CD14-positive monocyte (primary cell): ENCODE measurements around the gene MKNK1. TPM values are rescaled to one million over a fixed set of nuclear protein-coding genes. Genes with fewer than 3 reads are reported as not detected.

Experiments used
- DNase-seq, 3 donors: peaks; one replicate each; pipeline ENCODE4 v3.0.0-alpha.2; 2011 to 2022
- H2AFZ ChIP-seq: 2 replicates; pipeline ENCODE4 v1.6.0; 2012; ENCODE audit warnings: mild to moderate bottlenecking, low read depth, low read length, inconsistent platforms; ENCODE audit not compliant: insufficient read depth, poor library complexity, severe bottlenecking
- H3K27ac ChIP-seq, 2 donors: 1 replicate in 1 of 2; 2 replicates in 1 of 2; pipeline ENCODE4 v1.5.1; 2012 to 2013; ENCODE audit warnings: low read length in 2 of 2, control low read depth in 1 of 2, inconsistent platforms in 1 of 2, low read depth in 1 of 2, mild to moderate bottlenecking in 1 of 2
- H3K27me3 ChIP-seq, 2 donors: one replicate each; pipeline versions ENCODE4 v1.6.0 to v1.6.1; 2011 to 2013; ENCODE audit warnings: low read length in 2 of 2; ENCODE audit not compliant: control insufficient read depth in 2 of 2, insufficient read depth in 2 of 2
- H3K36me3 ChIP-seq, 2 donors: replicated peaks in 1 of 2; 1 replicate in 1 of 2; 2 replicates in 1 of 2; pipeline versions ENCODE4 v1.5.1 to v1.6.1; 2012 to 2013; ENCODE audit warnings: low read length in 2 of 2, control low read depth in 1 of 2, inconsistent platforms in 1 of 2, mild to moderate bottlenecking in 1 of 2; ENCODE audit not compliant: insufficient read depth in 2 of 2, control insufficient read depth in 1 of 2
- H3K4me1 ChIP-seq, 2 donors: 1 replicate in 1 of 2; 2 replicates in 1 of 2; pipeline versions ENCODE4 v1.5.1 to v1.6.1; 2012 to 2013; ENCODE audit warnings: low read length in 2 of 2, control low read depth in 1 of 2, inconsistent platforms in 1 of 2, mild to moderate bottlenecking in 1 of 2, moderate library complexity in 1 of 2; ENCODE audit not compliant: insufficient read depth in 2 of 2, control insufficient read depth in 1 of 2
- H3K4me2 ChIP-seq: replicated peaks from 2 replicates; pipeline ENCODE3; 2012; ENCODE audit warnings: low read length, moderate library complexity, mild to moderate bottlenecking; ENCODE audit not compliant: poor library complexity, severe bottlenecking; ENCODE audit errors: extremely low read depth
- H3K4me3 ChIP-seq, 3 experiments: fragments of 200-600 bp in 1 of 3; sonication (generic) in 1 of 3; replicated peaks in 1 of 3; 1 replicate in 2 of 3; 2 replicates in 1 of 3; pipeline ENCODE4 v1.5.1; 2011 to 2013; ENCODE audit warnings: low read length in 3 of 3, mild to moderate bottlenecking in 3 of 3, control low read depth in 2 of 3, low read depth in 2 of 3, inconsistent platforms in 1 of 3, moderate library complexity in 1 of 3
- H3K79me2 ChIP-seq: 2 replicates; pipeline ENCODE4 v1.6.0; 2012; ENCODE audit warnings: mild to moderate bottlenecking, control low read depth, inconsistent platforms, low read length, moderate library complexity; ENCODE audit not compliant: insufficient read depth
- H3K9ac ChIP-seq: 2 replicates; pipeline ENCODE4 v1.6.0; 2017; ENCODE audit warnings: low read length, mild to moderate bottlenecking; ENCODE audit not compliant: insufficient read depth, poor library complexity, severe bottlenecking
- H3K9me3 ChIP-seq, 2 donors: replicated peaks in 1 of 2; 1 replicate in 1 of 2; 2 replicates in 1 of 2; pipeline versions ENCODE4 v1.5.1 to v1.6.1; 2012 to 2013; ENCODE audit warnings: low read length in 2 of 2, control low read depth in 1 of 2; ENCODE audit not compliant: control insufficient read depth in 1 of 2, insufficient read depth in 1 of 2
- H4K20me1 ChIP-seq: 2 replicates; pipeline ENCODE4 v1.6.0; 2012; ENCODE audit warnings: mild to moderate bottlenecking, low read length, control low read depth, moderate library complexity; ENCODE audit not compliant: insufficient read depth
- H3K27ac Mint-ChIP-seq, 7 donors: one replicate each; pipeline ENCODE4 v1.8.0; 2020; ENCODE audit warnings: mild to moderate bottlenecking in 7 of 7, mixed read lengths in 7 of 7, moderate library complexity in 6 of 7, inconsistent platforms in 2 of 7
- H3K27me3 Mint-ChIP-seq, 3 donors: one replicate each; pipeline ENCODE4 v1.8.0; 2021 to 2022; ENCODE audit warnings: low read depth in 3 of 3, mild to moderate bottlenecking in 3 of 3, mixed read lengths in 3 of 3, moderate library complexity in 3 of 3, inconsistent platforms in 1 of 3
- H3K36me3 Mint-ChIP-seq, 2 donors: one replicate each; pipeline ENCODE4 v1.8.0; 2020; ENCODE audit warnings: mixed read lengths in 2 of 2, inconsistent platforms in 1 of 2, mild to moderate bottlenecking in 1 of 2
- H3K4me1 Mint-ChIP-seq: one replicate; pipeline ENCODE4 v1.8.0; 2020; ENCODE audit warnings: mild to moderate bottlenecking, mixed read lengths
- H3K4me3 Mint-ChIP-seq, 2 donors: one replicate each; pipeline ENCODE4 v1.8.0; 2020; ENCODE audit warnings: mild to moderate bottlenecking in 2 of 2, mixed read lengths in 2 of 2, moderate library complexity in 1 of 2
- H3K9me3 Mint-ChIP-seq, 7 donors: one replicate each; pipeline ENCODE4 v1.8.0; 2020 to 2022; ENCODE audit warnings: mixed read lengths in 7 of 7, mild to moderate bottlenecking in 6 of 7, moderate library complexity in 6 of 7, inconsistent platforms in 2 of 7
- CTCF ChIP-seq: fragments of 200-600 bp; IDR thresholded peaks from one replicate; pipeline ENCODE4 v1.8.0; 2022; ENCODE audit warnings: antibody characterized with exemption, mild to moderate bottlenecking
- WGBS: methylation state at CpG from one replicate; pipeline ENCODE4 v1.1.5; 2013; ENCODE audit warnings: missing lambda C conversion rate; ENCODE audit not compliant: insufficient coverage; 5-methylcytosine and 5-hydroxymethylcytosine counted together
- intact Hi-C, 2 donors: fragments of 100-400 bp; cut with micrococcal nuclease; formaldehyde crosslinking; loops; one replicate each; pipeline versions ENCODE4 v1.15.0 to v1.15.1; 2023
- polyA plus RNA-seq, 3 donors: library from polyadenylated mRNA; depleted of rRNA in 1 of 3; unstranded in 2 of 3; stranded (reverse) in 1 of 3; fragments of 300-500 nt in 2 of 3; fragments of >200 nt in 1 of 3; fragmentation: Illumina TruSeq in 2 of 3; gene quantifications; 1 replicate in 2 of 3; 2 replicates in 1 of 3; pipeline ENCODE4 v1.2.3, GENCODE V29; 2012 to 2021

Gene MKNK1
- polyA plus RNA-seq, 3 donors, result 38.2 to 144 (median 38.6) TPM

- Histone ChIP-seq H3K4me3 (no peak overlapping the region), H3K79me2 (no peaks in the 10 kb centered on the region), H3K9me3 (no peaks in the 10 kb centered on the region), H3K27ac (no peak overlapping the region), H3K27me3 (peaks cover 4 to 36% of the 10 kb centered on the region in 2 donors), H4K20me1 (no peaks in the 10 kb centered on the region), H3K9ac (no peak overlapping the region), H2AFZ (no peak overlapping the region), H3K4me2 (no peak overlapping the region), H3K36me3 (no peaks in the 10 kb centered on the region), H3K4me1 (no peaks in the 10 kb centered on the region)
- intact Hi-C loops, result no loop called here
- Mint-ChIP-seq H3K27ac (no peak overlapping the region), H3K36me3 (no peaks in the 10 kb centered on the region), H3K27me3 (peaks cover 20 to 53% (median 42%) of the 10 kb centered on the region in 3 donors), H3K4me3 (peak overlapping the region in 1 of 2 donors; percentile 28), H3K9me3 (no peaks in the 10 kb centered on the region), H3K4me1 (peaks cover 10% of the 10 kb centered on the region)
- WGBS, result 87% methylated on average over 4 of the region's 4 CpGs
- TF ChIP-seq CTCF, result no peak
- no peak for DNase-seq
Observed at GRCh38 chr1:46517932-46518498, 86.1 kb downstream of the MKNK1 start.

GRCh38 chr1:46517010-46517600 is 87.0 kb downstream of the MKNK1 start:
- no peaks in the 10 kb centered on the region for H3K9me3 Mint-ChIP-seq
- no peak overlapping the region for H3K9ac ChIP-seq
- no peak overlapping the region for H3K4me2 ChIP-seq
- no peak overlapping the region for H2AFZ ChIP-seq
- 30% methylated on average over 6 of the region's 10 CpGs for WGBS
- no peaks in the 10 kb centered on the region for H3K9me3 ChIP-seq
- H3K4me1 ChIP-seq, result no peaks in the 10 kb centered on the region
- H4K20me1 ChIP-seq, result no peaks in the 10 kb centered on the region
- H3K79me2 ChIP-seq, result no peaks in the 10 kb centered on the region
- no peaks in the 10 kb centered on the region for H3K36me3 ChIP-seq
- peaks cover 4 to 28% of the 10 kb centered on the region in 2 donors for H3K27me3 ChIP-seq
- no peak overlapping the region for H3K27ac ChIP-seq
- no peak overlapping the region for H3K4me3 ChIP-seq
- TF ChIP-seq CTCF, result no peak
- no peaks in the 10 kb centered on the region for H3K36me3 Mint-ChIP-seq
- peaks cover 23 to 48% (median 39%) of the 10 kb centered on the region in 3 donors for H3K27me3 Mint-ChIP-seq
- intact Hi-C loops, result no loop called here
- peaks cover 5% of the 10 kb centered on the region for H3K4me1 Mint-ChIP-seq
- H3K4me3 Mint-ChIP-seq, result no peak overlapping the region
- H3K27ac Mint-ChIP-seq, result no peak overlapping the region
- no peak for DNase-seq
